Measurements from ENCODE around the gene ARHGAP8. TPM values are rescaled to one million over a fixed set of nuclear protein-coding genes. Genes with fewer than 3 reads are reported as not detected.

ARHGAP8 gene
- total RNA-seq, 4 donors from 2014 or later, result 1.5 to 6.9 (median 4.2) TPM

- no peaks in the 10 kb centered on the region for H3K36me3 ChIP-seq
- H3K4me1 ChIP-seq, result peaks cover 4% of the 10 kb centered on the region
- no peak for DNase-seq (ENCODE audit: low spot score in 2 of 2)
- H3K4me3 ChIP-seq, result no peak overlapping the region
- H3K9me3 ChIP-seq, result no peaks in the 10 kb centered on the region
- no peak overlapping the region for H3K27ac ChIP-seq
- 76% methylated on average over 6 of the region's 11 CpGs for WGBS
- H3K27me3 ChIP-seq, result no peaks in the 10 kb centered on the region
- TF ChIP-seq POLR2A (IDR thresholded peaks at IDR 0.05) (no peak), POLR2AphosphoS5 (IDR thresholded peaks at IDR 0.05) (no peak), CTCF (IDR thresholded peaks at IDR 0.05) (no peak), EP300 (IDR thresholded peaks at IDR 0.05) (no peak)
Measured at GRCh38 chr22:44816141-44816540, 63.8 kb downstream of the ARHGAP8 start.

GRCh38 chr22:44818727-44819126 lies 66.4 kb downstream of the ARHGAP8 start:
- DNase-seq (ENCODE audit: low spot score in 2 of 2), result no peak
- TF ChIP-seq POLR2A (IDR thresholded peaks at IDR 0.05) (no peak), POLR2AphosphoS5 (IDR thresholded peaks at IDR 0.05) (no peak), CTCF (IDR thresholded peaks at IDR 0.05) (no peak), EP300 (IDR thresholded peaks at IDR 0.05) (no peak)
- Histone ChIP-seq H3K36me3 (no peaks in the 10 kb centered on the region), H3K4me1 (peaks cover 4% of the 10 kb centered on the region), H3K9me3 (no peaks in the 10 kb centered on the region), H3K27me3 (no peaks in the 10 kb centered on the region), H3K27ac (no peak overlapping the region), H3K4me3 (no peak overlapping the region)
- WGBS, result 93% methylated on average over 5 of the region's 5 CpGs

- no peak for DNase-seq (ENCODE audit: low spot score in 2 of 2)
- 83% methylated on average over 7 of the region's 18 CpGs for WGBS
Measured at GRCh38 chr22:44819966-44820631, 67.7 kb downstream of the ARHGAP8 start.

GRCh38 chr22:44821741-44822475 lies 69.5 kb downstream of the ARHGAP8 start:
- no peak for DNase-seq (ENCODE audit: low spot score in 2 of 2)

More at GRCh38 chr22:44819966-44820631, 67.7 kb downstream of the ARHGAP8 start:
- Histone ChIP-seq H3K4me1 (peaks cover 4% of the 10 kb centered on the region), H3K27ac (no peak overlapping the region), H3K9me3 (no peaks in the 10 kb centered on the region), H3K36me3 (no peaks in the 10 kb centered on the region), H3K4me3 (no peak overlapping the region), H3K27me3 (no peaks in the 10 kb centered on the region)
- no peak for TF ChIP-seq EP300 (IDR thresholded peaks at IDR 0.05)
- TF ChIP-seq POLR2A (IDR thresholded peaks at IDR 0.05), result no peak
- no peak for TF ChIP-seq CTCF (IDR thresholded peaks at IDR 0.05)
- TF ChIP-seq POLR2AphosphoS5 (IDR thresholded peaks at IDR 0.05), result no peak

More at GRCh38 chr22:44821741-44822475, 69.5 kb downstream of the ARHGAP8 start:
- no peaks in the 10 kb centered on the region for H3K9me3 ChIP-seq
- H3K27me3 ChIP-seq, result no peaks in the 10 kb centered on the region
- TF ChIP-seq POLR2AphosphoS5 (IDR thresholded peaks at IDR 0.05), result no peak
- no peak for TF ChIP-seq EP300 (IDR thresholded peaks at IDR 0.05)
- no peak for TF ChIP-seq CTCF (IDR thresholded peaks at IDR 0.05)
- TF ChIP-seq POLR2A (IDR thresholded peaks at IDR 0.05), result no peak
- H3K27ac ChIP-seq, result no peak overlapping the region
- no peak overlapping the region for H3K4me3 ChIP-seq
- H3K4me1 ChIP-seq, result peaks cover 4% of the 10 kb centered on the region
- 77% methylated on average over 24 of the region's 24 CpGs for WGBS
- no peaks in the 10 kb centered on the region for H3K36me3 ChIP-seq
